Measurements from ENCODE around the gene MACF1.

DNA sequence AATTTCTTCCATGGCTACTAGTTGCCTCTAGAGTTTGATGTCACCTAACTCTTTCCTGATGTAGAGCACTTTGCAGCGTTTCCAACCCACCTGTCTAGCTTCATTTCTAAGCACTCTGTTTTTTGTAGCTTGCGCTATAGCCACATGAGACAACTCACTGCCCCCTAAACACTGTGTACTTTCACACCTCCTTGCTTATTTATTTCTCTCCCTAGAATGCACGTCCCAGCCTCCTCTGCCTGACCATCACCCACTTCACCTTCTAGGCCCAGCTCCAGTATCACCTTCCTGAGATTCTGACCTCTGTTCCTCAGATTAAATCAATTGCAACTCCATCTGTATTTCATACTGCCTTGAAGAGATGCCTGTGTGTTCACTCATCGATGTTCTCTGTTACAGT, 32.5 kb downstream of the MACF1 start:
- TF ChIP-seq, protein P1, sequence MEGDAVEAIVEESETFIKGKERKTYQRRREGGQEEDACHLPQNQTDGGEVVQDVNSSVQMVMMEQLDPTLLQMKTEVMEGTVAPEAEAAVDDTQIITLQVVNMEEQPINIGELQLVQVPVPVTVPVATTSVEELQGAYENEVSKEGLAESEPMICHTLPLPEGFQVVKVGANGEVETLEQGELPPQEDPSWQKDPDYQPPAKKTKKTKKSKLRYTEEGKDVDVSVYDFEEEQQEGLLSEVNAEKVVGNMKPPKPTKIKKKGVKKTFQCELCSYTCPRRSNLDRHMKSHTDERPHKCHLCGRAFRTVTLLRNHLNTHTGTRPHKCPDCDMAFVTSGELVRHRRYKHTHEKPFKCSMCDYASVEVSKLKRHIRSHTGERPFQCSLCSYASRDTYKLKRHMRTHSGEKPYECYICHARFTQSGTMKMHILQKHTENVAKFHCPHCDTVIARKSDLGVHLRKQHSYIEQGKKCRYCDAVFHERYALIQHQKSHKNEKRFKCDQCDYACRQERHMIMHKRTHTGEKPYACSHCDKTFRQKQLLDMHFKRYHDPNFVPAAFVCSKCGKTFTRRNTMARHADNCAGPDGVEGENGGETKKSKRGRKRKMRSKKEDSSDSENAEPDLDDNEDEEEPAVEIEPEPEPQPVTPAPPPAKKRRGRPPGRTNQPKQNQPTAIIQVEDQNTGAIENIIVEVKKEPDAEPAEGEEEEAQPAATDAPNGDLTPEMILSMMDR (IDR thresholded peaks at IDR 0.05), result no peak
- no peak for TF ChIP-seq POLR2A (IDR thresholded peaks at IDR 0.05)
